ENCODE data around the gene LGALS1.

- TF ChIP-seq CTCF (IDR thresholded peaks at IDR 0.05; ENCODE audit: poor library complexity) (no peak), EZH2phosphoT487 (IDR thresholded peaks at IDR 0.05; ENCODE audit: low read depth, severe bottlenecking, unreplicated experiment) (no peak)
These were observed 38.5 kb upstream of the LGALS1 start for GRCh38 chr22:37636949-37637273.

Measured in hepatocyte (in vitro differentiated cells).